Measurements from ENCODE around the gene EDNRA.

- TF ChIP-seq EZH2 (IDR thresholded peaks at IDR 0.05; ENCODE audit: low read depth) (no peak), CTCF (conservative IDR thresholded peaks at IDR 0.05) (no peak)
Observed at GRCh38 chr4:147570616-147571015, 89.7 kb downstream of the EDNRA start.
